GM23338 (cell line): ENCODE data around the gene EEF1A1. TPM values are rescaled to one million over a fixed set of nuclear protein-coding genes. Genes with fewer than 3 reads are reported as not detected.
"Not testable (repeated sequence)": the region's sequence is repeated elsewhere in the genome, so short reads cannot be mapped to it uniquely, and the experiment has no call there.

Source experiments
- ATAC-seq: fragments of 200-7000 bp; cut with Tn5 transposase; 3 replicates; pipeline ENCODE4 v1.9.1; 2020
- DNase-seq: peaks from one replicate; pipeline ENCODE4 v3.0.0-alpha.2; 2015; ENCODE audit warnings: low spot score
- H2AFZ ChIP-seq: fragments of 200-600 bp; sonication (generic); 2 replicates; pipeline ENCODE4 v1.8.0; 2016; ENCODE audit warnings: antibody characterized with exemption, mild to moderate bottlenecking, moderate library complexity
- H3F3A ChIP-seq: fragments of 200-600 bp; sonication (generic); replicated peaks from 2 replicates; pipeline ENCODE4 v1.8.0; 2017; ENCODE audit warnings: antibody characterized with exemption, mixed run types, low read depth
- H3K27ac ChIP-seq: fragments of 200-600 bp; sonication (generic); 2 replicates; pipeline ENCODE4 v1.6.1; 2016; ENCODE audit warnings: low read depth
- H3K27me3 ChIP-seq: fragments of 200-600 bp; sonication (generic); 2 replicates; pipeline ENCODE4 v1.8.0; 2016; ENCODE audit warnings: mild to moderate bottlenecking, mixed run types, moderate library complexity; ENCODE audit not compliant: insufficient read depth
- H3K36me3 ChIP-seq: fragments of 200-600 bp; sonication (generic); 2 replicates; pipeline ENCODE4 v1.8.0; 2016; ENCODE audit warnings: mild to moderate bottlenecking; ENCODE audit not compliant: insufficient read depth
- H3K4me1 ChIP-seq: fragments of 200-600 bp; sonication (generic); 2 replicates; pipeline ENCODE4 v1.8.0; 2016; ENCODE audit warnings: mild to moderate bottlenecking, moderate library complexity; ENCODE audit not compliant: insufficient read depth
- H3K4me2 ChIP-seq: fragments of 200-600 bp; sonication (generic); 2 replicates; pipeline ENCODE4 v1.7.1; 2017; ENCODE audit warnings: mixed run types
- H3K4me3 ChIP-seq: fragments of 200-600 bp; sonication (generic); 2 replicates; pipeline ENCODE4 v1.6.1; 2016; ENCODE audit warnings: mixed run types
- H3K79me2 ChIP-seq: fragments of 200-600 bp; sonication (generic); replicated peaks from 2 replicates; pipeline ENCODE4 v1.8.0; 2017; ENCODE audit warnings: mild to moderate bottlenecking; ENCODE audit not compliant: insufficient read depth
- H3K9me2 ChIP-seq: fragments of 200-600 bp; sonication (generic); 2 replicates; pipeline ENCODE4 v1.8.0; 2017; ENCODE audit not compliant: insufficient read depth
- H4K20me1 ChIP-seq: fragments of 200-600 bp; sonication (generic); replicated peaks from 2 replicates; pipeline ENCODE4 v1.8.0; 2017; ENCODE audit warnings: mild to moderate bottlenecking; ENCODE audit not compliant: insufficient read depth
- H3K27ac Mint-ChIP-seq: 2 replicates; pipeline ENCODE4 v1.8.0; 2020; ENCODE audit warnings: inconsistent platforms, mild to moderate bottlenecking, moderate library complexity, mixed read lengths
- H3K27me3 Mint-ChIP-seq: 3 replicates; pipeline ENCODE4 v1.8.0; 2022; ENCODE audit warnings: low read depth, mild to moderate bottlenecking, moderate library complexity, mixed read lengths, inconsistent platforms; ENCODE audit not compliant: insufficient read depth, poor library complexity
- H3K36me3 Mint-ChIP-seq: 3 replicates; pipeline ENCODE4 v1.8.0; 2021; ENCODE audit warnings: low read depth, mild to moderate bottlenecking, inconsistent platforms, moderate library complexity, mixed read lengths
- H3K4me1 Mint-ChIP-seq: 3 replicates; pipeline ENCODE4 v1.8.0; 2020; ENCODE audit warnings: mild to moderate bottlenecking, inconsistent platforms, mixed read lengths
- H3K4me3 Mint-ChIP-seq: 3 replicates; pipeline ENCODE4 v1.8.0; 2021; ENCODE audit warnings: moderate library complexity, mild to moderate bottlenecking, inconsistent platforms, mixed read lengths
- H3K9me3 Mint-ChIP-seq: 3 replicates; pipeline ENCODE4 v1.8.0; 2020; ENCODE audit warnings: moderate library complexity, mild to moderate bottlenecking, inconsistent platforms, mixed read lengths
- CREB1 ChIP-seq: fragments of 250-450 bp; sonication (Bioruptor Pico); IDR thresholded peaks from 2 replicates; pipeline ENCODE4 v1.5.0; 2020; ENCODE audit warnings: low read depth, mild to moderate bottlenecking, moderate library complexity
- CTCF ChIP-seq, 2 experiments: fragments of 200-600 bp in 1 of 2; sonication (generic) in 1 of 2; conservative IDR thresholded peaks; 2 replicates each; pipeline versions ENCODE4 v1.5.1 to v1.6.1; 2016 to 2017; ENCODE audit warnings: antibody characterized with exemption in 2 of 2, low read depth in 2 of 2, mild to moderate bottlenecking in 2 of 2, moderate library complexity in 1 of 2
- ETS1 ChIP-seq: IDR thresholded peaks from 2 replicates; pipeline ENCODE4 v1.6.1; 2016; ENCODE audit warnings: antibody characterized with exemption
- EZH2 ChIP-seq: fragments of 200-600 bp; sonication (generic); IDR thresholded peaks from one replicate; pipeline ENCODE4 v1.8.0; 2017; ENCODE audit warnings: antibody characterized with exemption, mild to moderate bottlenecking, low read depth; ENCODE audit not compliant: unreplicated experiment
- EZH2phosphoT487 ChIP-seq: fragments of 200-600 bp; sonication (generic); IDR thresholded peaks from one replicate; pipeline ENCODE4 v1.8.1; 2018; ENCODE audit warnings: antibody characterized with exemption; ENCODE audit not compliant: unreplicated experiment
- JUNB ChIP-seq: IDR thresholded peaks from one replicate; pipeline ENCODE4 v1.6.1; 2016; ENCODE audit warnings: antibody characterized with exemption; ENCODE audit not compliant: unreplicated experiment
- NANOG ChIP-seq: IDR thresholded peaks from 2 replicates; pipeline ENCODE4 v1.6.1; 2016; ENCODE audit warnings: antibody characterized with exemption, borderline replicate concordance
- POLR2AphosphoS5 ChIP-seq: IDR thresholded peaks from 2 replicates; pipeline ENCODE4 v1.6.1; 2016; ENCODE audit warnings: antibody characterized with exemption, low read depth
- REST ChIP-seq: IDR thresholded peaks from one replicate; pipeline ENCODE4 v1.6.1; 2018; ENCODE audit warnings: antibody characterized with exemption; ENCODE audit not compliant: unreplicated experiment
- STAT1 ChIP-seq: IDR thresholded peaks from one replicate; pipeline ENCODE4 v1.6.1; 2016; ENCODE audit warnings: antibody characterized with exemption; ENCODE audit not compliant: unreplicated experiment
- ZNF331 ChIP-seq: fragments of 250-450 bp; sonication (Bioruptor Pico); IDR thresholded peaks from 2 replicates; pipeline ENCODE4 v1.5.0; 2020; ENCODE audit warnings: low read depth, mild to moderate bottlenecking, moderate library complexity
- polyA plus RNA-seq: library from polyadenylated mRNA; unstranded; fragments of >200 nt; fragmentation: Nextera tagmentation; extraction: Ambion mirVana; gene quantifications from 2 replicates; pipeline ENCODE4 v1.2.1, GENCODE V29; 2016
- total RNA-seq: library from RNA; depleted of rRNA; stranded (reverse); fragments of >200 nt; shearing (Covaris generic); gene quantifications from 2 replicates; pipeline ENCODE4 v1.2.3, GENCODE V29; 2014

The EEF1A1 gene
- total and polyA plus RNA-seq, 2 experiments from 2014 or later: 7,677 to 12,342 TPM

- TF ChIP-seq ETS1: no peak
- TF ChIP-seq EZH2phosphoT487: no peak
- TF ChIP-seq EZH2: no peak
- TF ChIP-seq STAT1: no peak
Measured at GRCh38 chr6:73508776-73509175, 12.1 kb downstream of the EEF1A1 start (continued).

- H3K27ac Mint-ChIP-seq: no peak overlapping the region
- H3K27me3 ChIP-seq: no peaks in the 10 kb centered on the region
- H3K36me3 Mint-ChIP-seq: peaks cover 7% of the 10 kb centered on the region; the same call in 2 of the 3 replicates
- no peak overlapping the region for H3K27ac ChIP-seq
- ATAC-seq (no peak), DNase-seq (no peak)
- H3K4me3 Mint-ChIP-seq: no peak overlapping the region
- H3K4me1 Mint-ChIP-seq: no peaks in the 10 kb centered on the region
- peaks cover 3% of the 10 kb centered on the region for H3K27me3 Mint-ChIP-seq
- H3K36me3 ChIP-seq: no peaks in the 10 kb centered on the region
- no peaks in the 10 kb centered on the region for H3K4me1 ChIP-seq
- no peaks in the 10 kb centered on the region for H3K79me2 ChIP-seq
- H3K9me3 Mint-ChIP-seq: 0 out of 3 replicates have a peak, but pooled peaks cover 2% of the 10 kb centered on the region
- no peaks in the 10 kb centered on the region for H3K9me2 ChIP-seq
- no peak overlapping the region for H2AFZ ChIP-seq
- H3F3A ChIP-seq: no peaks in the 10 kb centered on the region
- no peak overlapping the region for H3K4me3 ChIP-seq
- H3K4me2 ChIP-seq: no peak overlapping the region
- H4K20me1 ChIP-seq: no peaks in the 10 kb centered on the region
- TF ChIP-seq POLR2AphosphoS5 (no peak), NANOG (no peak), EZH2phosphoT487 (no peak), EZH2 (no peak)
Measured at GRCh38 chr6:73506246-73506645, 14.6 kb downstream of the EEF1A1 start.

GRCh38 chr6:73505705-73506104 lies 15.1 kb downstream of the EEF1A1 start:
- not testable (repeated sequence) for H3K4me3 Mint-ChIP-seq, H3K9me2 ChIP-seq, H3K4me3 ChIP-seq, ATAC-seq, H3K4me1 ChIP-seq, H3K36me3 ChIP-seq, H3K27me3 Mint-ChIP-seq, H3K27ac Mint-ChIP-seq, DNase-seq, H3K9me3 Mint-ChIP-seq, H2AFZ ChIP-seq, H3F3A ChIP-seq, H3K36me3 Mint-ChIP-seq, H3K79me2 ChIP-seq, H3K4me2 ChIP-seq, H3K4me1 Mint-ChIP-seq, H4K20me1 ChIP-seq, H3K27ac ChIP-seq, H3K27me3 ChIP-seq

GRCh38 chr6:73505142-73505541 lies 15.7 kb downstream of the EEF1A1 start:
- Histone ChIP-seq H2AFZ (no peak overlapping the region), H3K4me1 (no peaks in the 10 kb centered on the region), H3K36me3 (peaks cover 10% of the 10 kb centered on the region), H4K20me1 (no peaks in the 10 kb centered on the region), H3F3A (no peaks in the 10 kb centered on the region), H3K9me2 (no peaks in the 10 kb centered on the region), H3K27ac (no peak overlapping the region), H3K79me2 (no peaks in the 10 kb centered on the region), H3K4me3 (no peak overlapping the region), H3K4me2 (no peak overlapping the region), H3K27me3 (no peaks in the 10 kb centered on the region)
- Mint-ChIP-seq H3K27ac (no peak overlapping the region), H3K4me1 (no peaks in the 10 kb centered on the region), H3K4me3 (no peak overlapping the region), H3K27me3 (no peaks in the 10 kb centered on the region), H3K36me3 (peaks cover 12% of the 10 kb centered on the region; the same call in 2 of the 3 replicates), H3K9me3 (0 out of 3 replicates have a peak, but pooled peaks cover 2% of the 10 kb centered on the region)
- ATAC-seq (no peak), DNase-seq (no peak)
- TF ChIP-seq JUNB (no peak), REST (no peak), ZNF331 (CRISPR knock-in tag) (no peak), STAT1 (no peak), CREB1 (CRISPR knock-in tag) (no peak), NANOG (no peak), EZH2 (no peak), CTCF (conservative IDR thresholded peaks at IDR 0.05; ENCODE audit: low read depth in 2 of 2) (no peak)
